22Rv1 (cell line): ENCODE results near the gene SARDH.
"Not testable (repeated sequence)": the region's sequence is repeated elsewhere in the genome, so short reads cannot be mapped to it uniquely, and the experiment has no call there.

Source experiments
- CTCF ChIP-seq: fragments of 450-650 bp; IDR thresholded peaks from 2 replicates; pipeline ENCODE4 v1.5.1; 2017; ENCODE audit warnings: mild to moderate bottlenecking
- ZFX ChIP-seq: fragments of 450-650 bp; IDR thresholded peaks from 2 replicates; pipeline ENCODE4 v1.6.1; 2017; ENCODE audit warnings: antibody characterized with exemption, borderline replicate concordance

- not testable (repeated sequence) for TF ChIP-seq CTCF, ZFX
Measured at GRCh38 chr9:133626008-133626407, 112.1 kb downstream of the SARDH start.
